Jurkat, Clone E6-1 (cell line): ENCODE results near the gene MAML2. TPM values are rescaled to one million over a fixed set of nuclear protein-coding genes. Genes with fewer than 3 reads are reported as not detected.

Experiments
- DNase-seq: peaks from one replicate; pipeline ENCODE4 v3.0.0-alpha.2; 2011; ENCODE audit warnings: low read depth, low spot score
- H3K4me3 ChIP-seq: 2 replicates; pipeline ENCODE4 v1.5.1; 2011; ENCODE audit warnings: mild to moderate bottlenecking, low read length, control low read depth, moderate library complexity
- polyA plus RNA-seq: library from polyadenylated mRNA; unstranded; fragments of >200 nt; gene quantifications from one replicate; pipeline ENCODE4 v1.2.1, GENCODE V29; 2012; ENCODE audit warnings: missing spikeins; ENCODE audit not compliant: insufficient read length, insufficient read depth

MAML2 gene
- not detected for polyA plus RNA-seq

GRCh38 chr11:96342961-96343711 is at the start of gene MAML2:
Gene MAML2, minus strand, starts transcription at chr11:96343195. Its CDS starts 1,300 bp downstream, at chr11:96341895.
- peak; percentile 78 for DNase-seq
- peak within 1 kb of the TSS; percentile 56 for H3K4me3 ChIP-seq

DNA sequence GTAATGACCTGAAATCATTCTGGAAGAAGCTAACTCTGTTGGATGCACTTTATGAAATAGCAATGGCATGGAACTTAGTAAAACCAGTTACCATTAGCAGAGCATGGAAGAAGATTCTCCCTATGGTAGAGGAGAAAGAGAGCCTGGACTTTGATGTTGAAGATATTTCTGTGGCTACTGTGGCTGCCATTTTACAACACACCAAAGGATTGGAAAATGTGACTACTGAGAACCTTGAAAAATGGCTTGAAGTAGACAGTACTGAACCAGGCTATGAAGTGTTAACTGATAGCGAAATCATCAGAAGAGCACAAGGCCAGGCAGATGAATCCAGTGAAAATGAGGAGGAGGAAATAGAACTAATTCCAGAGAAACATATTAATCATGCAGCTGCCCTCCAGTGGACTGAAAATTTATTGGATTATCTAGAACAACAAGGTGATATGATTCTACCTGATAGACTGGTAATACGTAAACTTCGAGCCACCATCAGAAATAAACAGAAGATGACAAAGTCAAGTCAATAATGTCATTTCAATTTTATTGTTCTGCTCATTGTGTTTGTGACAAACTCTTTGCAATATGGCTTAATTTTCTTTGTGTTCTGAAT is 48.8 kb upstream of the MAML2 start:
- no peak for DNase-seq

GRCh38 chr11:96390488-96390792 is 47.4 kb upstream of the MAML2 start:
- no peak for DNase-seq
- H3K4me3 ChIP-seq: peak overlapping the region; percentile 85

More for the DNA sequence above, 48.8 kb upstream of the MAML2 start:
- H3K4me3 ChIP-seq: no peak overlapping the region

DNA sequence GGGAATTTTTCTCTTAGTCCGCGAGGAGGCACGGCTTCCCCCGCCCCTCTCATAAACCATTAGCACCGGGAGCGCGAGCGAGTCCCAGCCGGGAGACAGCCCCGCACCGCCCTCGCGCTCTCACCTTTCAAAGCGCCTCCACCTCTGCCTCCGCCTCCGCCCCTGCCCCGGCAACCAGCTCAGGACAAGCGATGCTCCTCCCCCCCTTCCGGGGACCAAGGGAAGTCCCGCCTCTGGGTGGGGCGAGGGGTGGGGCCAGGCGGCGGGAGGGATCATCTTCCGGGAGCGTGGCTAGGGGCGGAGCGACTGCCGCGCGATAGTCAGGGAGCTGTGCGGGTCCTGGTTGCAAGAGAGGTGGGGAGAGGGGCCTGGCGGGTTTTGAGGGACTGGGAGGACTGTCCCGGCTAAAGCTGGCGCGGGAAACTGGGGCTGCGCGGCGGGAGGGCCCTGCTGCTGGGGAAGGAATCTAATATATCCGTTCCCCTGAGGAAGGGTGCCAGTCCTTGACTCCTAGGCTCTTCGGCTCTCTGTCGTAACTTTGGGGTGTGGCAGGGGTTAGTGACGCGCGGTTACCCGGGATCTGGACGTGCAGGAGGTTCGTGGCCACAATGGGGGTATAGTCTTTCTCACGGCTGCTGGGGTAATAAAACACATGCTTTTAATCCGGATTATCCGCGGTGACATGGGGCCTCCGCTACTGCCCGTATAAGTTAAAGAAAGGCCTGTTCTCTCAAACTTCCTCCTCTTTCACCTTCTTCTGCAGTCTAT is 46.9 kb upstream of the MAML2 start, which contains the start of the genes CCDC82 and JRKL:
Gene CCDC82, minus strand, starts transcription at position 193 of the 768 bp plus-strand sequence. CDS start 5,165 bp downstream, outside the sequence.
Gene JRKL, plus strand, starts transcription at position 294 of the 768 bp plus-strand sequence. CDS start 637 bp downstream, outside the sequence.
- DNase-seq: peak; percentile 89
- H3K4me3 ChIP-seq: peak within 1 kb of the TSS; percentile 85

GRCh38 chr11:96388891-96389719 is 46.1 kb upstream of the MAML2 start:
- DNase-seq: no peak

DNA sequence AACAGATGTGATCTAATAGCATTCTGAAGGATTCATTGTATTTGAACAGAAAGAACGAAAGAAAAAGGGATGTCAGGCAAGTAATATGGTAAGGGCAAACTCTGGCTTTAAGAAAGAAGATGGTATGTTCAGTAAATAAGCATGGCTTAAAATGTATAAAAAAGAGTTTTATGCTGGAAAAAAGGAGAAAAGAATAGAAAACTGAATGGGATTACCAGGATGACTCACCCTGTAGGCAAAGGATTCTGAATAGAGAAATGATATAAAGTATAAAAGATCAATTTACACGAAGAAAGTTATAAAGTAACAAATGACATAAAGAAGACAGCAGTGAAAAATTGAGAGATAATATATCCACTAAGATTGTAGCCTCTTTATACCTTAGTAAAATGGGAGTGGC is 42.2 kb upstream of the MAML2 start:
- no peak for DNase-seq
- H3K4me3 ChIP-seq: no peak overlapping the region

More at GRCh38 chr11:96388891-96389719, 46.1 kb upstream of the MAML2 start:
- H3K4me3 ChIP-seq: peak overlapping the region; percentile 85

- no peak for DNase-seq
These were observed 41.2 kb upstream of the MAML2 start for GRCh38 chr11:96384156-96384555.

DNA sequence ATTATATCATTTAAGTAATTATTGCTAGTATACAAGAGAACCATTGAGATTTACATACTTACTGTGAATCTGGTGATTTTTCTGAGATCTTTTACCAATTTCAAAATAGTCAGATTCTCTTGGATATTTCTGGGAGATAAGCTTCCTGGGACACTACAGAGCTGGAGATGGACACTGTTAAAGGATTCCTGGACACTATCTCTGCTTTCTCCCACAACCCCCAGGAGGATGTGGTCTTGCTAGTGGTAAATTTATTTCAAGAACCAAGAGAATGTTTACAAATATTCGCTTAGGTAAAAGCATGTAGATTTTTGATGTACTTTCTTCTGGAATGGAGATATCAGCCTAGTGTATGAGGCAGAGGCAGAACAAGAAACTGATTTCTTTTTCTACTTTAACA is 33.8 kb upstream of the MAML2 start:
- no peak for DNase-seq
- H3K4me3 ChIP-seq: no peak overlapping the region

More at GRCh38 chr11:96384156-96384555, 41.2 kb upstream of the MAML2 start:
- H3K4me3 ChIP-seq: no peak overlapping the region

DNA sequence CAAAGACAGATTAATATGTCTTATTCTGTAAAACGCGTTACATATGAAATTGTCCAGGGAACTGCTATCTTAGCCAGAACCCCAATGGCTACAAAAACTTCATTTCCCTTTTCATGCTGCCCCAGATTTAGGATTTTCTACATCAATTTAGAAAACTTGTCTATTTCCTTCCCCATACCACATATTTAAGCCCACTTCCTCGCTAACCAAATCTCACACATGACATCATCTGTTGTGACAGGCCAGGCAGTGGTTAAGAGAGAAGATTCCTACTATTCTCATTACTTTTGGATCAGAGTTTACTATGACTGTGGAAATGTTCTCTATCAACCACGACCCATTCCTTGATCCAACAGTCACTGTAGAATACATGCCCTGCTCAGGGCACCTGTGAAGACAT is 30.8 kb upstream of the MAML2 start:
- DNase-seq: no peak

DNA sequence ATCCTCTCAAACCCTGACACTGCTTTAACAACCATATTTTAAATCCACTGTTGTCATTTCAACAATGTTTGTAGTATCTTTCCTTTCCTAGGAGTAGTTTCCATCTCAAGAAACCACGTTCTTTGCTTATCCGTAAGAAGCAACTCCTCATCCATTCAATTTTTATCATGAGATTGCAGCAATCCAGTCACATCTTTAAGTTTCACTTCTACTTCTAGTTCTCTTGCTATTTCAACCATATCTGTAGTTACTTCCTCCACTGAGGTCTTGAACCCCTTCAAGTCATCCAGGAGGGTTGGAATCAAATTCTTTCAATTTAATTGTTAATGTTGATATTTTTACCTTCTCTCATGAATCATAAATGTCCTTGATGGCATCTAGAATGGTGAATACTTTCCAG is 24.3 kb upstream of the MAML2 start:
- no peak overlapping the region for H3K4me3 ChIP-seq
- DNase-seq: no peak

More for the DNA sequence above, 30.8 kb upstream of the MAML2 start:
- H3K4me3 ChIP-seq: no peak overlapping the region

DNA sequence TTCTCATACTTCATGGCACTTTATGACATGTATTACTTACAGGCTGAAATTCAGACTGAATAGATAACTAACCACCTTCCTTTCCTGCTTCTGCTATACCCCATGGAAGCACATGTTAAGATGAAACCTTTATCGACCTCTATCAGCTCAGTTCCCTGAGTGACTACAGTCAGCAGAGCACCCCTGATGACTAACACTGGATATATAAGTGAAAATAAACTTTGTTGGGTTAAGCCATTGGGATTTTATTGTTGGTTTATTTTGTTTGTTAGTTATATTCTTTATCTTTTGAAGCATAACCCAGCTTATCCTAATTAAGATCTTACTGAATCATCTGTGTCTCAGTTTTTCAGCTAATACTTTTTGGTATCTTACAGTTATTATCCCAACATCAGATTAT is 23.0 kb upstream of the MAML2 start:
- DNase-seq: no peak
- H3K4me3 ChIP-seq: no peak overlapping the region

GRCh38 chr11:96365493-96365892 is 22.5 kb upstream of the MAML2 start:
- no peak for DNase-seq
- no peak overlapping the region for H3K4me3 ChIP-seq

GRCh38 chr11:96361778-96362177 is 18.8 kb upstream of the MAML2 start:
- DNase-seq: no peak
- no peak overlapping the region for H3K4me3 ChIP-seq

DNA sequence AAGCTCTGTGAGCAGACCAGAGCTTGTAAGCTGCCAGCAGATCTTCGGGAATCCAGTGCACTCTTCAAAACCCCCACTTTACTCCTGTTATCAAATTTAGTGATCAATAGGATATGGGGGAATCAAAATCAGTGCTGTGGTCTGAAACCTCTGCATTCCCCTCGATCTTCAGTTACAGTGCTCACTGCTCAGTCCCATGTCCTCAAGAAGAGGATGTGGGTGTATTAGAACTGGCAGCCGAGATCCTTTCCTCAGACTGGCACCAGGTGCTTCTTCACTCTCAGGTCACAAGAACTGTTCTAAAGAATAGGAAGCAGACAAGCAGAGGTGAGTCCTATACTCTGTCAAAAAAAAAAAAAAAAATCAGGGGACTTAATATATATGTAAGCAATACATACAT is 15.3 kb upstream of the MAML2 start:
- H3K4me3 ChIP-seq: no peak overlapping the region
- DNase-seq: no peak

GRCh38 chr11:96357794-96358193 is 14.8 kb upstream of the MAML2 start:
- no peak overlapping the region for H3K4me3 ChIP-seq
- no peak for DNase-seq

- no peak overlapping the region for H3K4me3 ChIP-seq
- DNase-seq: no peak
These were observed 13.9 kb upstream of the MAML2 start for GRCh38 chr11:96356848-96357247.

GRCh38 chr11:96342014-96342960 is 708 bp downstream of the MAML2 start:
- peak overlapping the region; percentile 56 for H3K4me3 ChIP-seq
- no peak for DNase-seq
